WTC11 (cell line): ENCODE measurements around the gene ACBD7. TPM values are rescaled to one million over a fixed set of nuclear protein-coding genes. Genes with fewer than 3 reads are reported as not detected.

Experiments
- ATAC-seq: fragments of 200-7000 bp; cut with Tn5 transposase; 2 replicates; pipeline ENCODE4 v1.10.0; 2021; ENCODE audit warnings: mild to moderate bottlenecking, moderate library complexity
- CTCF ChIA-PET: fragments of 300-600 bp; sonication (Branson Sonifier 250); formaldehyde crosslinking; loops from one replicate; lab custom pipeline; 2021; ENCODE audit warnings: antibody characterized with exemption; lab: Charles Lee
- POLR2A ChIA-PET: fragments of 350-600 bp; sonication (Branson Sonifier 250); formaldehyde crosslinking; loops from one replicate; lab custom pipeline; 2021; ENCODE audit warnings: antibody characterized with exemption; lab: Charles Lee
- DNase-seq: peaks from one replicate; pipeline ENCODE4 v3.0.0; 2021; ENCODE audit warnings: low spot score
- H3K27ac Mint-ChIP-seq: 2 replicates; pipeline ENCODE4 v1.8.0; 2021; ENCODE audit warnings: mixed read lengths
- H3K27me3 Mint-ChIP-seq: 2 replicates; pipeline ENCODE4 v1.8.0; 2021; ENCODE audit warnings: low read depth, mild to moderate bottlenecking, moderate library complexity, mixed read lengths
- H3K36me3 Mint-ChIP-seq: 2 replicates; pipeline ENCODE4 v1.8.0; 2021; ENCODE audit warnings: mixed read lengths
- H3K4me1 Mint-ChIP-seq: 2 replicates; pipeline ENCODE4 v1.8.0; 2022; ENCODE audit warnings: mixed read lengths
- H3K4me3 Mint-ChIP-seq: 2 replicates; pipeline ENCODE4 v1.8.0; 2021; ENCODE audit warnings: mild to moderate bottlenecking, moderate library complexity, mixed read lengths
- H3K9me3 Mint-ChIP-seq: 2 replicates; pipeline ENCODE4 v1.8.0; 2021; ENCODE audit warnings: mixed read lengths
- AR ChIP-seq: fragments of 250-450 bp; sonication (Bioruptor Pico); IDR thresholded peaks from 2 replicates; pipeline ENCODE4 v1.9.0; 2021; ENCODE audit warnings: mild to moderate bottlenecking
- ARID4B ChIP-seq: sonication (generic); formaldehyde crosslinking; IDR thresholded peaks from 2 replicates; pipeline ENCODE4 v1.8.0; 2023; ENCODE audit warnings: missing genetic modification reagents, mild to moderate bottlenecking, borderline replicate concordance
- CTCF ChIP-seq: fragments of 200-600 bp; IDR thresholded peaks from 2 replicates; pipeline ENCODE4 v1.8.0; 2022; ENCODE audit warnings: antibody characterized with exemption
- ELF4 ChIP-seq: sonication (generic); formaldehyde crosslinking; IDR thresholded peaks from 2 replicates; pipeline ENCODE4 v1.8.1; 2022; ENCODE audit warnings: low read depth, mild to moderate bottlenecking, moderate library complexity, missing genetic modification reagents
- ESRRA ChIP-seq: sonication (generic); formaldehyde crosslinking; IDR thresholded peaks from 2 replicates; pipeline ENCODE4 v1.8.1; 2022; ENCODE audit warnings: mild to moderate bottlenecking, missing genetic modification reagents, borderline replicate concordance
- ETV6 ChIP-seq: sonication (generic); formaldehyde crosslinking; IDR thresholded peaks from 2 replicates; pipeline ENCODE4 v1.8.1; 2022; ENCODE audit warnings: mild to moderate bottlenecking, missing genetic modification reagents
- JUN ChIP-seq: sonication (generic); formaldehyde crosslinking; IDR thresholded peaks from 2 replicates; pipeline ENCODE4 v1.8.0; 2023; ENCODE audit warnings: mild to moderate bottlenecking, missing genetic modification reagents
- MAX ChIP-seq: sonication (generic); formaldehyde crosslinking; IDR thresholded peaks from 2 replicates; pipeline ENCODE4 v1.8.0; 2022; ENCODE audit warnings: mild to moderate bottlenecking, missing genetic modification reagents
- OVOL2 ChIP-seq: fragments of 250-450 bp; sonication (Bioruptor Pico); IDR thresholded peaks from 2 replicates; pipeline ENCODE4 v1.9.0; 2021; ENCODE audit warnings: mild to moderate bottlenecking, borderline replicate concordance
- SP1 ChIP-seq: sonication (generic); formaldehyde crosslinking; conservative IDR thresholded peaks from 2 replicates; pipeline ENCODE4 v1.8.1; 2022; ENCODE audit warnings: missing genetic modification reagents
- TEAD1 ChIP-seq: sonication (generic); formaldehyde crosslinking; IDR thresholded peaks from 2 replicates; pipeline ENCODE4 v1.8.0; 2022; ENCODE audit warnings: mild to moderate bottlenecking, missing genetic modification reagents
- USF2 ChIP-seq: sonication (generic); formaldehyde crosslinking; IDR thresholded peaks from 2 replicates; pipeline ENCODE4 v1.8.1; 2023; ENCODE audit warnings: mild to moderate bottlenecking, missing genetic modification reagents, moderate library complexity
- ZMAT4 ChIP-seq: fragments of 250-450 bp; sonication (Bioruptor Pico); IDR thresholded peaks from 2 replicates; pipeline ENCODE4 v1.9.0; 2021; ENCODE audit warnings: mild to moderate bottlenecking
- ZNF532 ChIP-seq: fragments of 250-450 bp; sonication (Bioruptor Pico); IDR thresholded peaks from 2 replicates; pipeline ENCODE4 v1.9.0; 2021; ENCODE audit warnings: mild to moderate bottlenecking, borderline replicate concordance
- total RNA-seq: library from RNA; stranded (reverse); gene quantifications from 3 replicates; pipeline ENCODE4 v1.2.3, GENCODE V29; 2021

The ACBD7 gene
- total RNA-seq, 1 experiment from 2014 or later: 10.0 TPM

GRCh38 chr10:15043674-15044073 lies 44.9 kb downstream of the ACBD7 start, which contains the start of gene OLAH:
OLAH (plus strand) TSS chr10:15043943; CDS start chr10:15047289, 3,346 bp downstream.
- Mint-ChIP-seq H3K4me1 (peaks cover 16% of the 10 kb centered on the region), H3K36me3 (no peaks in the 10 kb centered on the region), H3K27ac (no peak within 1 kb of the TSS)
- ATAC-seq (no peak), DNase-seq (no peak)
- POLR2A ChIA-PET: no interaction called here
- TF ChIP-seq JUN (CRISPR knock-in tag) (no peak), MAX (CRISPR knock-in tag) (no peak)
- TF ChIP-seq, all 79 proteins: peak for 0
- H3K4me3 Mint-ChIP-seq: no peak within 1 kb of the TSS
- H3K27me3 Mint-ChIP-seq: no peaks in the 10 kb centered on the region
- peaks cover 8% of the 10 kb centered on the region for H3K9me3 Mint-ChIP-seq
- CTCF ChIA-PET: no interaction called here

- Mint-ChIP-seq H3K9me3 (peaks cover 13% of the 10 kb centered on the region), H3K4me1 (peaks cover 10% of the 10 kb centered on the region), H3K36me3 (no peaks in the 10 kb centered on the region), H3K27me3 (peaks cover 3% of the 10 kb centered on the region; the same call in 1 of the 2 replicates), H3K27ac (no peak overlapping the region), H3K4me3 (no peak overlapping the region)
- TF ChIP-seq ARID4B (CRISPR knock-in tag) (no peak), ZNF532 (CRISPR knock-in tag) (no peak), ZMAT4 (CRISPR knock-in tag) (no peak), CTCF (no peak), TEAD1 (no peak), ELF4 (no peak), AR (no peak), JUN (CRISPR knock-in tag) (no peak), OVOL2 (CRISPR knock-in tag) (no peak), SP1 (no peak), ESRRA (CRISPR knock-in tag) (no peak), USF2 (CRISPR knock-in tag) (no peak), ETV6 (no peak)
- no peak for DNase-seq
- no peak for ATAC-seq
- ChIA-PET POLR2A (no interaction called here), CTCF (no interaction called here)
Measured at GRCh38 chr10:15038416-15038815, 50.2 kb downstream of the ACBD7 start.
